CD8-positive, alpha-beta memory T cell (primary cell): ENCODE results near the gene CCDC88C. TPM values are rescaled to one million over a fixed set of nuclear protein-coding genes. Genes with fewer than 3 reads are reported as not detected.

ENCODE experiments used
- CTCF ChIA-PET: fragments of 350-600 bp; sonication (Branson Sonifier 250); formaldehyde crosslinking; loops from one replicate; lab custom pipeline; 2021; ENCODE audit warnings: antibody characterized with exemption; lab: Charles Lee
- POLR2A ChIA-PET: fragments of 350-600 bp; sonication (Branson Sonifier 250); formaldehyde crosslinking; loops from one replicate; lab custom pipeline; 2021; ENCODE audit warnings: antibody characterized with exemption; lab: Charles Lee
- DNase-seq, 5 donors: peaks; one replicate each; pipeline versions ENCODE4 v3.0.0 to v3.0.0-alpha.2; 2020 to 2022; ENCODE audit warnings: mixed read lengths in 1 of 5
- H3K27ac ChIP-seq: one replicate; pipeline ENCODE4 v1.7.0; 2013; ENCODE audit warnings: low read depth, mild to moderate bottlenecking, low read length, moderate library complexity
- H3K27me3 ChIP-seq: 2 replicates; pipeline ENCODE4 v1.7.0; 2013; ENCODE audit warnings: low read length, mild to moderate bottlenecking; ENCODE audit not compliant: insufficient read depth, poor library complexity, severe bottlenecking
- H3K36me3 ChIP-seq: 2 replicates; pipeline ENCODE4 v1.7.0; 2013; ENCODE audit warnings: mild to moderate bottlenecking, low read length, moderate library complexity; ENCODE audit not compliant: insufficient read depth
- H3K4me1 ChIP-seq: 2 replicates; pipeline ENCODE4 v1.7.0; 2013; ENCODE audit warnings: mild to moderate bottlenecking, low read length, moderate library complexity; ENCODE audit not compliant: insufficient read depth
- H3K4me3 ChIP-seq: 2 replicates; pipeline ENCODE4 v1.7.0; 2013; ENCODE audit warnings: mild to moderate bottlenecking, low read length
- H3K9me3 ChIP-seq: 2 replicates; pipeline ENCODE4 v1.7.0; 2013; ENCODE audit warnings: mild to moderate bottlenecking, low read length
- H3K27ac Mint-ChIP-seq, 8 donors: one replicate each; pipeline ENCODE4 v1.8.0; 2020 to 2021; ENCODE audit warnings: mixed read lengths in 8 of 8, mild to moderate bottlenecking in 6 of 8, inconsistent platforms in 3 of 8, moderate library complexity in 3 of 8
- H3K27me3 Mint-ChIP-seq, 2 donors: one replicate each; pipeline ENCODE4 v1.8.0; 2020 to 2021; ENCODE audit warnings: mixed read lengths in 2 of 2, mild to moderate bottlenecking in 1 of 2, moderate library complexity in 1 of 2
- H3K36me3 Mint-ChIP-seq, 3 donors: one replicate each; pipeline ENCODE4 v1.8.0; 2020 to 2021; ENCODE audit warnings: mixed read lengths in 3 of 3, inconsistent platforms in 1 of 3, mild to moderate bottlenecking in 1 of 3
- H3K4me1 Mint-ChIP-seq, 3 donors: one replicate each; pipeline ENCODE4 v1.8.0; 2020 to 2021; ENCODE audit warnings: mixed read lengths in 3 of 3, inconsistent platforms in 1 of 3, mild to moderate bottlenecking in 1 of 3
- H3K4me3 Mint-ChIP-seq, 7 donors: one replicate each; pipeline ENCODE4 v1.8.0; 2020 to 2021; ENCODE audit warnings: mixed read lengths in 7 of 7, mild to moderate bottlenecking in 6 of 7, moderate library complexity in 4 of 7, inconsistent platforms in 2 of 7
- H3K9me3 Mint-ChIP-seq, 5 donors: one replicate each; pipeline ENCODE4 v1.8.0; 2020 to 2022; ENCODE audit warnings: mixed read lengths in 5 of 5, mild to moderate bottlenecking in 3 of 5, moderate library complexity in 2 of 5, inconsistent platforms in 1 of 5
- polyA plus RNA-seq: library from polyadenylated mRNA; unstranded; fragments of 300-500 nt; fragmentation: Illumina TruSeq; gene quantifications from one replicate; pipeline ENCODE4 v1.2.3, GENCODE V29; 2021
- total RNA-seq, 2 experiments: library from RNA; stranded (reverse); gene quantifications; one replicate each; pipeline ENCODE4 v1.2.3, GENCODE V29; 2021

Gene CCDC88C
- total and polyA plus RNA-seq, 3 experiments from 2014 or later = 42.3 to 74.1 (median 71.7) TPM

- no peak overlapping the region for H3K27ac ChIP-seq
- Mint-ChIP-seq H3K27me3 (peaks cover 0 to 2% of the 10 kb centered on the region in 2 donors), H3K4me3 (peak overlapping the region in 6 of 7 donors; percentile 80 to 92 (median 86)), H3K9me3 (no peaks in the 10 kb centered on the region), H3K27ac (peak overlapping the region; percentile 55 to 97 (median 90)), H3K36me3 (peaks cover 0 to 3% (median 0%) of the 10 kb centered on the region in 3 donors), H3K4me1 (peaks cover 61 to 76% (median 75%) of the 10 kb centered on the region in 3 donors)
- H3K9me3 ChIP-seq = no peaks in the 10 kb centered on the region
- no peak for DNase-seq
- POLR2A ChIA-PET = interaction anchor here (1.3 to 3.3 kb wide), 2 partner anchors 11 to 26 kb away, joined by 3 to 16 read pairs; partner anchors contain the start of gene GPR68
- H3K36me3 ChIP-seq = no peaks in the 10 kb centered on the region
- H3K4me1 ChIP-seq = peaks cover 52% of the 10 kb centered on the region
- no peak overlapping the region for H3K4me3 ChIP-seq
- CTCF ChIA-PET = interaction anchor here (1.0 to 1.5 kb wide), 4 partner anchors 11 to 78 kb away, joined by 3 to 8 read pairs (median 4); partner anchors contain the start of gene GPR68
- H3K27me3 ChIP-seq = no peaks in the 10 kb centered on the region
These were observed 162.5 kb downstream of the CCDC88C start for GRCh38 chr14:91255026-91255695.

- H3K36me3 Mint-ChIP-seq = peaks cover 0 to 3% (median 2%) of the 10 kb centered on the region in 3 donors
- Histone ChIP-seq H3K4me3 (peak overlapping the region; percentile 43), H3K27ac (no peak overlapping the region), H3K27me3 (no peaks in the 10 kb centered on the region), H3K4me1 (peaks cover 59% of the 10 kb centered on the region), H3K36me3 (no peaks in the 10 kb centered on the region), H3K9me3 (no peaks in the 10 kb centered on the region)
- H3K27ac Mint-ChIP-seq = peak overlapping the region; percentile 82 to 97 (median 90)
- ChIA-PET POLR2A (interaction anchor here (0.8 to 3.3 kb wide), 3 partner anchors 10 to 26 kb away, joined by 3 to 16 read pairs (median 3); partner anchors contain the start of gene GPR68), CTCF (interaction anchor here (1.2 kb wide), 1 partner anchor 11 kb away, joined by 4 read pairs; no protein-coding TSS in a partner anchor)
- peak in 3 of 5 donors; percentile 18 to 36 (median 36) for DNase-seq
- H3K4me3 Mint-ChIP-seq = peak overlapping the region; percentile 80 to 92 (median 87)
- H3K9me3 Mint-ChIP-seq = no peaks in the 10 kb centered on the region
- peaks cover 63 to 83% (median 80%) of the 10 kb centered on the region in 3 donors for H3K4me1 Mint-ChIP-seq
- peaks cover 0 to 2% of the 10 kb centered on the region in 2 donors for H3K27me3 Mint-ChIP-seq
These were observed 163.2 kb downstream of the CCDC88C start for GRCh38 chr14:91254461-91254860.

- peak overlapping the region; percentile 57 for H3K27ac ChIP-seq
- CTCF ChIA-PET = interaction anchor here (1.2 kb wide), 1 partner anchor 11 kb away, joined by 4 read pairs; no protein-coding TSS in a partner anchor
- Mint-ChIP-seq H3K36me3 (peaks cover 0 to 3% (median 3%) of the 10 kb centered on the region in 3 donors), H3K9me3 (no peaks in the 10 kb centered on the region), H3K4me1 (peaks cover 64 to 86% (median 84%) of the 10 kb centered on the region in 3 donors), H3K27ac (peak overlapping the region; percentile 82 to 97 (median 90)), H3K27me3 (peaks cover 0 to 2% of the 10 kb centered on the region in 2 donors), H3K4me3 (peak overlapping the region; percentile 80 to 92 (median 87))
- no peaks in the 10 kb centered on the region for H3K27me3 ChIP-seq
- no peaks in the 10 kb centered on the region for H3K9me3 ChIP-seq
- no peak for DNase-seq
- no peaks in the 10 kb centered on the region for H3K36me3 ChIP-seq
- peak overlapping the region; percentile 43 for H3K4me3 ChIP-seq
- POLR2A ChIA-PET = interaction anchor here (0.8 to 3.3 kb wide), 3 partner anchors 10 to 25 kb away, joined by 3 to 16 read pairs (median 3); partner anchors contain the start of gene GPR68
- H3K4me1 ChIP-seq = peaks cover 64% of the 10 kb centered on the region
These were observed 163.8 kb downstream of the CCDC88C start for GRCh38 chr14:91253795-91254323.

- Mint-ChIP-seq H3K27ac (peak overlapping the region; percentile 84 to 97 (median 94)), H3K27me3 (peaks cover 0 to 2% of the 10 kb centered on the region in 2 donors), H3K9me3 (no peaks in the 10 kb centered on the region), H3K4me3 (peak overlapping the region; percentile 77 to 91 (median 82)), H3K36me3 (peaks cover 0 to 3% (median 3%) of the 10 kb centered on the region in 3 donors), H3K4me1 (peaks cover 67 to 88% (median 86%) of the 10 kb centered on the region in 3 donors)
- POLR2A ChIA-PET = interaction anchor here (0.6 to 3.7 kb wide), 8 partner anchors 8 to 25 kb away, joined by 3 to 29 read pairs (median 10); partner anchors contain the start of gene GPR68
- Histone ChIP-seq H3K4me1 (peaks cover 69% of the 10 kb centered on the region), H3K36me3 (no peaks in the 10 kb centered on the region), H3K4me3 (peak overlapping the region; percentile 56), H3K27me3 (no peaks in the 10 kb centered on the region), H3K9me3 (no peaks in the 10 kb centered on the region), H3K27ac (peak overlapping the region; percentile 65)
- CTCF ChIA-PET = interaction anchor here (1.0 to 3.8 kb wide), 7 partner anchors 10 to 76 kb away, joined by 3 to 19 read pairs (median 6); partner anchors contain the start of gene GPR68
- peak; percentile 29 to 69 (median 54) for DNase-seq
These were observed 164.5 kb downstream of the CCDC88C start for GRCh38 chr14:91252871-91253794.

- peak overlapping the region; percentile 79 for H3K27ac ChIP-seq
- H3K4me1 Mint-ChIP-seq = peaks cover 76 to 89% (median 89%) of the 10 kb centered on the region in 3 donors
- POLR2A ChIA-PET = interaction anchor here (0.6 to 3.7 kb wide), 5 partner anchors 8 to 572 kb away, joined by 3 to 29 read pairs (median 13); partner anchors contain the start of gene GPR68
- H3K4me3 ChIP-seq = peak overlapping the region; percentile 3
- H3K9me3 Mint-ChIP-seq = no peaks in the 10 kb centered on the region
- peak overlapping the region; percentile 60 to 81 (median 77) for H3K4me3 Mint-ChIP-seq
- H3K27me3 ChIP-seq = no peaks in the 10 kb centered on the region
- H3K27me3 Mint-ChIP-seq = peaks cover 0 to 2% of the 10 kb centered on the region in 2 donors
- CTCF ChIA-PET = interaction anchor here (1.4 to 3.8 kb wide), 4 partner anchors 8 to 74 kb away, joined by 4 to 19 read pairs (median 12); partner anchors contain the start of gene GPR68
- DNase-seq = no peak
- H3K36me3 ChIP-seq = no peaks in the 10 kb centered on the region
- no peaks in the 10 kb centered on the region for H3K9me3 ChIP-seq
- H3K36me3 Mint-ChIP-seq = peaks cover 5 to 12% (median 7%) of the 10 kb centered on the region in 3 donors
- peaks cover 81% of the 10 kb centered on the region for H3K4me1 ChIP-seq
- H3K27ac Mint-ChIP-seq = peak overlapping the region; percentile 90 to 98 (median 93)
These were observed 166.7 kb downstream of the CCDC88C start for GRCh38 chr14:91250912-91251311.

GRCh38 chr14:91249841-91250616 is 167.6 kb downstream of the CCDC88C start:
- ChIA-PET POLR2A (interaction anchor here (0.6 to 3.7 kb wide), 7 partner anchors 8 to 573 kb away, joined by 3 to 29 read pairs (median 7); partner anchors contain the start of gene GPR68), CTCF (interaction anchor here (0.9 to 3.8 kb wide), 7 partner anchors 7 to 73 kb away, joined by 3 to 19 read pairs (median 4); partner anchors contain the start of gene GPR68)
- no peaks in the 10 kb centered on the region for H3K9me3 ChIP-seq
- Mint-ChIP-seq H3K36me3 (peaks cover 5 to 13% (median 7%) of the 10 kb centered on the region in 3 donors), H3K27ac (peak overlapping the region; percentile 90 to 98 (median 93)), H3K4me3 (peak overlapping the region; percentile 60 to 81 (median 77)), H3K27me3 (peaks cover 0 to 2% of the 10 kb centered on the region in 2 donors), H3K4me1 (peaks cover 74 to 89% (median 89%) of the 10 kb centered on the region in 3 donors), H3K9me3 (peaks cover 0 to 2% (median 1%) of the 10 kb centered on the region in 5 donors)
- H3K27ac ChIP-seq = peak overlapping the region; percentile 79
- peaks cover 87% of the 10 kb centered on the region for H3K4me1 ChIP-seq
- DNase-seq = peak in 4 of 5 donors; percentile 46 to 79 (median 53)
- no peaks in the 10 kb centered on the region for H3K36me3 ChIP-seq
- H3K4me3 ChIP-seq = peak overlapping the region; percentile 30
- H3K27me3 ChIP-seq = no peaks in the 10 kb centered on the region
